SK-N-SH (cell line): ENCODE measurements around the gene TMEM178A.

Experiments
- CTCF ChIP-seq: fragments of 200-600 bp; sonication (generic); IDR thresholded peaks from 2 replicates; pipeline ENCODE4 v1.6.1; 2017; ENCODE audit warnings: antibody characterized with exemption, mild to moderate bottlenecking, moderate library complexity
- EZH2phosphoT487 ChIP-seq: fragments of 200-600 bp; sonication (generic); IDR thresholded peaks from 2 replicates; pipeline ENCODE4 v1.6.1; 2017; ENCODE audit warnings: low read depth, mixed run types, mild to moderate bottlenecking, antibody characterized with exemption, moderate library complexity, borderline replicate concordance
- FOXM1 ChIP-seq: IDR thresholded peaks from 2 replicates; pipeline ENCODE4 v1.4.0; 2012; ENCODE audit warnings: low read depth, mild to moderate bottlenecking
- GABPA ChIP-seq: IDR thresholded peaks from 2 replicates; pipeline ENCODE4 v1.4.0; 2012; ENCODE audit warnings: low read depth, mild to moderate bottlenecking
- POLR2AphosphoS5 ChIP-seq: IDR thresholded peaks from 2 replicates; pipeline ENCODE4 v1.6.1; 2012; ENCODE audit warnings: low read depth, low read length
- REST ChIP-seq: IDR thresholded peaks from 2 replicates; pipeline ENCODE4 v1.6.1; 2012; ENCODE audit warnings: mild to moderate bottlenecking, low read depth, low read length, moderate library complexity
- SIN3A ChIP-seq: IDR thresholded peaks from 2 replicates; pipeline ENCODE4 v1.6.1; 2012; ENCODE audit warnings: low read depth, mild to moderate bottlenecking, low read length, moderate library complexity, borderline replicate concordance
- TAF1 ChIP-seq: IDR thresholded peaks from 2 replicates; pipeline ENCODE4 v1.6.1; 2012; ENCODE audit warnings: low read depth, mild to moderate bottlenecking, low read length, moderate library complexity, borderline replicate concordance
- ZBTB33 ChIP-seq: IDR thresholded peaks from 2 replicates; pipeline ENCODE4 v1.4.0; 2012; ENCODE audit warnings: low read depth, borderline replicate concordance

GRCh38 chr2:39717067-39717466 is 51.4 kb downstream of the TMEM178A start:
- TF ChIP-seq CTCF: no peak
- no peak for TF ChIP-seq TAF1
- TF ChIP-seq EZH2phosphoT487: no peak
- TF ChIP-seq GABPA: no peak
- TF ChIP-seq ZBTB33: no peak
- TF ChIP-seq POLR2AphosphoS5: no peak
- no peak for TF ChIP-seq REST
- no peak for TF ChIP-seq FOXM1
- no peak for TF ChIP-seq SIN3A
